H1 (cell line): ENCODE measurements around the gene NBPF1.
"Not testable (repeated sequence)": the region's sequence is repeated elsewhere in the genome, so short reads cannot be mapped to it uniquely, and the experiment has no call there.

Experiments
- CTCF ChIP-seq, 3 experiments: IDR thresholded peaks; 1 replicate in 2 of 3; 2 replicates in 1 of 3; pipeline versions ENCODE4 v1.5.1 to v1.6.1; 2011; ENCODE audit warnings: low read length in 3 of 3, mild to moderate bottlenecking in 3 of 3, inconsistent platforms in 2 of 3, low read depth in 1 of 3, moderate library complexity in 1 of 3; ENCODE audit not compliant: insufficient read depth in 1 of 3; ENCODE audit errors: control extremely low read depth in 1 of 3
- RAD21 ChIP-seq, 2 experiments: IDR thresholded peaks in 1 of 2; conservative IDR thresholded peaks in 1 of 2; 2 replicates each; pipeline ENCODE4 v1.6.1; 2011; ENCODE audit warnings: low read depth in 2 of 2, low read length in 2 of 2, improper control_type of control experiment in 1 of 2, inconsistent platforms in 1 of 2, mild to moderate bottlenecking in 1 of 2, moderate library complexity in 1 of 2

- TF ChIP-seq CTCF (IDR thresholded peaks at IDR 0.05; ENCODE audit: control extremely low read depth in 1 of 3, insufficient read depth in 1 of 3, low read depth in 1 of 3, low read length in 3 of 3); RAD21 (IDR thresholded peaks at IDR 0.05 in 1 of 2, conservative IDR thresholded peaks at IDR 0.05 in 1 of 2; ENCODE audit: low read depth in 2 of 2, low read length in 2 of 2): not testable (repeated sequence)
Observed at GRCh38 chr1:16649390-16649789, 36.0 kb upstream of the NBPF1 start.
